G401.6 (cell line): ENCODE data around the gene FBXW12.

Experiments
- FAIRE-seq: peaks from 2 replicates; lab custom pipeline; 2012; peaks lifted over from hg19 to GRCh38; lab: Jason Lieb, UNC

FBXW12 gene

GRCh38 chr3:48409291-48410201 is 37.5 kb downstream of the FBXW12 start:
- no peak for FAIRE-seq

DNA sequence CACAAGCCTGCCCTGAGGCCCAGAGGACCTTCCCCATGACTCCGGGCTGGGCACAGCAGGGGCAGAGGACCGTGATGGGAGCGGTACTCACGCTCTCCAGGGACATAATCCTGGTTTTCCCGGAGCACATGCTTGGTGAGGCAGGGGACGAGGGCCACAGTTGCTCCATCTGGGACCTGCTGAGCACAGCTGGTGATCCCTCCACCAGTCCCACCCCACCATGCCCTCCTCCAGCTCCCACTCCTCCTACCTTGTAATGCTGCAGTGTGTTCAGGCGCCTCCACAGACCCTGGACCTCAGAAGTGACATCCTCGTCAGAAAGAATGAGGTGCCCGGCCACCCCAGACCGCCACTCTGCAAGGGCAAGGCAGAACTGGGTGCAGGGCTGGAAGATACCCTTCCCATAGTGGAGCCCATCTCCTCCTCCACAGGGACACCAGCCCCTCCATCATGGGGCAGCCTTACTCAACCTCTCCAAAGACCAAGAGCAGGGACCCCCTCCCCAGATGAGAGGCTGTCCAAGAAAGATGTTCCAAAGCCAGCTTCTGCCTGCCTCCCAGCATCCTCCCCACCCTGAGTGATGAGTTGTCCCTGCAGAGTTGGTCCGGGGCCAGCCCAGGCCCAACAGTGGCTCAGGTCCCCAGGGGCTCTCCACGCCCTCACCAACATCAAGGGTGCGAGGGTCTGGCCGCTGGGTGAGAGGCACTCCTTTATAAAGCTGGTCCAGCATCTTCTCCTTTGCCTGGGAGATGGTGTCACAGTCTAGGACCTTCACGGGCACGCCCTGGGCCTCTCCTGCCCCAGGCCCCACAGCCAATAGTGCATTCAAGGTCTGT is 38.4 kb downstream of the FBXW12 start:
- no peak for FAIRE-seq

- no peak for FAIRE-seq
Observed at GRCh38 chr3:48411041-48411588, 39.1 kb downstream of the FBXW12 start.

DNA sequence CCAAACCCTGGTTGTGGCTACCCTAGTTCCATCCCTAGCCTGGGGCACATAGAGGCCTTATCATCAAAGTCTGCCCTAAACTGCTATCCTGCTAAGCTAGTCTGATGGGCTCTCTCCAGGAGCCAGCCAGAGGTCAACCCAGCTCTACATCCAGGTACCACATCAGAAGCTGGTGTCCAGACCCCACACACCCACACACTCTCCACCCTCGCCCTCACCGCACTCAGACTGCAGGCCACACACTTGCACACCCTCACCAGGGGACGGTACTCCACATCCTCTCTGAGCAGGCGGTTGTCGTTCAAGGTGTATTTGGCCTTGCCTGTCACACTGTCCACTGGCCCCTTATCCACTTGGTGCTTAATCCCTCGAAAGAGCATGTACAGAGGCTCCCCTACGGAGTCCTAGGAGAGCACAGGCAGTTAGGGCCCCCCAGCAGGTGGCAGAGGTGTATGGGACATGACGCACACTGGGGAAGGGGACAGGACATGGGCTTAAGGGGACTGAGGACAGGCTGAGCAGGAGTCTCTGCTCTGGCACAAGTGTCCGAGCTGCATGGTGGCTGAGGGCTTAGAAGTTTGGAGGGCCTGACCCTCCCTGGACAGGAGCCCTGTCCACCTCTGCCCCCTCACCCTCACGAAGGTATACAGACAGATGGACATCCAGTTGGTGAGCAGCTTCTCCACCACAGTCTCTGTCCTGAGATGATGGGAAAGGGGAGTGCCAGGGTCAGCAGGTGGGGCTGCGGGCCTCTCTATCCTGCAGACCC is 39.8 kb downstream of the FBXW12 start:
- FAIRE-seq, result no peak

- FAIRE-seq, result no peak
Observed at GRCh38 chr3:48412375-48413001, 40.5 kb downstream of the FBXW12 start.

- FAIRE-seq, result no peak
Observed at GRCh38 chr3:48413086-48413485, 41.1 kb downstream of the FBXW12 start.

GRCh38 chr3:48413611-48414010 is 41.6 kb downstream of the FBXW12 start:
- FAIRE-seq, result no peak

- no peak for FAIRE-seq
Observed at GRCh38 chr3:48414376-48415250, 42.6 kb downstream of the FBXW12 start.

- FAIRE-seq, result no peak
Observed at GRCh38 chr3:48415251-48415953, 43.4 kb downstream of the FBXW12 start.

- FAIRE-seq, result no peak
Observed at GRCh38 chr3:48416091-48416505, 44.1 kb downstream of the FBXW12 start.

DNA sequence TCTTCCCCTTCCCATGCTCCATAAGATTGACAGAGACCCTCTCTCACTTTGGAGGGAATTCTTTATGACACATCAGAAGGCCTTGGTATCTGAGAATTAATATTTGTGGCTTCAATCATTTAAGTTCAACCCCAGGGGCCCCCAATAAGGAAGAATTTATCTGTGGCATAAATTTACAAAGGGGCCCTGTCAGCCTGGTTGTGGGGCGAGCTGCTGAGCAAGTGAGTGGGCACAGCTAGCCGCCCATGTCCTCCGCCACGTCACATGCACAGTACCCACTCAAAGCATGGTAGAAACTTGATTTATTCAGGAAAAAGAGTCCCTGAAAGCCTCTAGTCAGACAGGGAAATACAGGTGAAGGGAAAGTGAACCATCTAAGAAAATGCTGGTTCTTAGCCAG is 44.5 kb downstream of the FBXW12 start:
- FAIRE-seq, result no peak

DNA sequence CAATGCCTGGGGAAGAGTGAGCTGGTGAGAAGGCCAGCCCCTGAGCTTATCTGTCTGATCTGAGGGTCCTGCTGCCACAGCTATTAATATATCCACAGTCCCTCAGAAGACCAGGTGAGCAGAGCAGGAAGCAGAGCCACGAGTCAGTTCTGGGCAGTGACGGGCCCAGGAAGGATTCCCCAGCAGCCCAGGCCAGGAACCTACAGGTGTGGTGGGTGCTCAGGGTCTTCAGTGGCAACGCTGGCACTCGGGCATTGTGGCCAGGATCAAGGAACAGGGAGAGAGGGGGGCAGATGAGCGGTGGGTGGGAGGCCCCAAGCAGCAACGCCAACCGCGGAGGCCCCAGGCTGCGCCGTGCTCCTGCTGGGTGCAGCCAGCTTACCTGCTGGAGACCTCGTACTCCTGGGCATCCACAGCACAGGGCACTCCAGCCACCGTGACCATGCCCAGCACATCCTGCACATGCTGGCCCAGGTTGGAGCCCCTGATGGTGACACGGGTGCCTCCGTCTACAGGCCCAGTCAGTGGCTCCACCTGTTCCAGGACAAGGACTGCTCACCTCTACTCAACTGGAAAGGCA is 45.6 kb downstream of the FBXW12 start:
- no peak for FAIRE-seq

- FAIRE-seq, result no peak
Observed at GRCh38 chr3:48418140-48418539, 46.1 kb downstream of the FBXW12 start.

DNA sequence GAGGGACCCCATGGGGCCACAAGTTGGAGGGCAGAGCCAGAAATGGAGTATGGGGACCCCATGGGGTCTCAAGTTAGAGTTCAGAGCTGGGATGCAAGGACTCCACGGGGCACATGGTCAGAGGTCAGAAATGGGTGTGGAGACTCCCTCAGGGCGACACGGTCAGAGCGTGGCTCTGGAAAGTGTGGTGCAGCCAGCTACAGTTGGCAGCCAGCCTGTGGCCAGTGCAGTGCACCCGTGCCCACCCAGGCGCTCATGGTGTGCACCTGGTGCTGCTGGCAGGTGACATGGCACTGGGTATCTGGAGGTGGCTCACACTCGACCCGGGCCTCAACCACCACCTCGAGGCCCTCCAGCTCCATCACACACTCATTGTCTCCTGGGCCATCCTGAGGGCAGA is 46.6 kb downstream of the FBXW12 start:
- FAIRE-seq, result no peak

DNA sequence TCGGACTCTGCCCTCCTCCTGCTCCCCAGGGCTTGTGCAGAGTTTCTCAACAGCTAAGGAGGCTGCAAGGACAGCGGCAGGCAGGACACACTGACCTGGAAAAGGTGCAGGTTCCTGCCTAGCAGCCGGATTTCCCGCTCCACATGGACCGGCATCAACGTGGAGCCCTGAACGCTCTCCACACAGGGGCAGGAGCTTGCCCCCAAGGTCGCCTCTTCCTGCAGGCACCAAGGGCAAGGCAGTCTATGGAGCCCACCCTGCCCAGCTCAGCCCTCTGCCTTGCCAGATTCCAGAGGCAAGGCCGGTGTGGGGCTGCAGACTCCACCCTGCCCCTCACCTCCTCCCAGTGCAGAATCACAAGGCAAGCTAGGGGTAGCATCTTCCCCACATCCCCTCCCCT is 47.1 kb downstream of the FBXW12 start:
- FAIRE-seq, result no peak

DNA sequence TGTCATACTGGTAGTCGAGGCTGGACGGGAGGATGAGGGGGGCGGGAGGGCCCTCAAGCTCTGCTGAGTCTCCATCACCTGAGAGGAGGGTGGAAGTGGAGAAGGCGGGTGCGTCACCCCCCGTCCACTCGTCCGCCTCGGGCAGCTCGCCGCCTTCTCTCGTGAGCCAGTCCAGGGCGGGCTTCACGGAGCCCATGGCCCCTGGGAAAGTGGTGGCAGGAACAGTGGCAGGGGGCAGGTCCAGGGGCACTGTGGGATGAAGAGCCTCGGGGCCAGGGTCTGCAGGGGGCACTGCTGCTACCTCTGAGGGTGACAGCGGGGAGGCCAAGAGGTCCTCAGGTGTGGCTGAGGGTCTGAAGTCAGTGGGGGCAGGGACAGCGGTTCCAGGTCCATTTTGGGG is 47.6 kb downstream of the FBXW12 start:
- no peak for FAIRE-seq

DNA sequence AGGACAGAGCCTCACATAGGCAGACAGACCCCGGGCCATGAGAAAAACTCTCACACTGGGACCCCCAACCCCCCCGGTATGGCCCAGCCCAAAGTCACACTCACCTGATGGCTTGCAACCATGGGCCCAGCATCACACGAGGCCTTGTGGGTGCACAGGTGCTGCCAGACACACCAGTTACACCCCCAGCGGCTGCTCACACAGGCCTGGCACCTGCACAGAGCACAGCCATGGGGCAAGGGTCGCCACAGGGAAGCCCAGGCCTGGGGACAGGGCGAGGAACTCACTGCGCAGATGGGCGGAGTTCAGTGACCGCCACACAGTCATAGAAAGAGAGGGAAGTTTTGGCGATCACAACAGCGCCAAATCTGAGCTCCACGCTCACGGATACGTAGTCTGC is 48.5 kb downstream of the FBXW12 start:
- no peak for FAIRE-seq

DNA sequence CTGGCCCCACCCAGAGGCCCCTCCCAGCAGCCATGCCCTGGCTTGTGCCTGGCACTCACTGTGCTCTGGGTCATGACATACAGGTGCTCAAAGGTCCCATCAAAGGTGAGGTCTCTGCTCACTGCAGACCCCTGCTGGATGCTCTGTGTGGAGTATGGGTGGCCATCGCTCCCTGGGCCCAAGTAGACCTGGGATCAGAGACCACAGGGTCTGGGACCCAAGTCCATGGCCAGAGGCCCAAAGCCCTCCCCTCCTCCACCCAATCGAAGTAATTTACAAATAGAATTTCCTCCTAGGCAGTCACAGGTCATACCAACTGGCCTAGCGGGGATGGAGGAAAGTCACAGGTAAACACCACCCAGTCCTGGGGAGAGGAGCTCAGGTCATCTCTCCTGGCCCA is 50.3 kb downstream of the FBXW12 start:
- no peak for FAIRE-seq

DNA sequence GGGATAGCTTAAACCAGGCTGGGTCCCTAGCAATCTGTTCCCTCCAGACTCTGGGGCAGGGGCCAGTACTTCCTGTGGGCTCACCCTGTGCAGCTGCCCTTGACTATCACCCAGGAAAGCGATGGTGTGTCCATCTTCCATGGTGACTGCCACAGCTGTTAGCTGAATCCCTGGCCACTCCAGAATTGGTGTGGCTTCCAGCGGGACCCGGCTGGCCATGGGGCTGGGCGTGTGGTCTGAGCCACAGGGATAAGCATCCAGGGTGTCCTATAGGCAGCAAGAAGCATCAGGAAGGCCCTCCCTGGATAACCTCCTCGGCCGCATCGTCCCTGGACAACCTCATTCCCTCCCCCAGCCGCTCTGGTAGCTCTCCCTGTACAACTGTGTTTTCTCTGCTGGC is 50.7 kb downstream of the FBXW12 start:
- no peak for FAIRE-seq
